H1 (cell line): ENCODE results near the gene CMSS1. TPM values are rescaled to one million over a fixed set of nuclear protein-coding genes. Genes with fewer than 3 reads are reported as not detected.

Experiments used
- CBX8 ChIP-seq: fragments of 300-800, 300-1000 bp; sonication (generic); IDR thresholded peaks from 2 replicates; pipeline ENCODE4 v1.7.1; 2016; ENCODE audit warnings: low read depth, low read length, borderline replicate concordance
- CHD7 ChIP-seq: fragments of 300-600 bp; sonication (generic); IDR thresholded peaks from 2 replicates; pipeline ENCODE4 v1.7.1; 2012; ENCODE audit warnings: low read length, moderate library complexity, mild to moderate bottlenecking, inconsistent platforms; ENCODE audit not compliant: insufficient replicate concordance
- CTCF ChIP-seq, 3 experiments: IDR thresholded peaks; 1 replicate in 2 of 3; 2 replicates in 1 of 3; pipeline versions ENCODE4 v1.5.1 to v1.6.1; 2011; ENCODE audit warnings: low read length in 3 of 3, mild to moderate bottlenecking in 3 of 3, inconsistent platforms in 2 of 3, low read depth in 1 of 3, moderate library complexity in 1 of 3; ENCODE audit not compliant: insufficient read depth in 1 of 3; ENCODE audit errors: control extremely low read depth in 1 of 3
- EP300 ChIP-seq, 2 experiments: IDR thresholded peaks; 1 replicate in 1 of 2; 2 replicates in 1 of 2; pipeline ENCODE4 v1.6.1; 2011 to 2012; ENCODE audit warnings: low read depth in 2 of 2, low read length in 2 of 2, mild to moderate bottlenecking in 2 of 2, borderline replicate concordance in 1 of 2, inconsistent platforms in 1 of 2, moderate library complexity in 1 of 2
- JUND ChIP-seq: IDR thresholded peaks from 2 replicates; pipeline ENCODE4 v1.6.1; 2011; ENCODE audit warnings: mild to moderate bottlenecking, improper control_type of control experiment, low read length
- NRF1 ChIP-seq: IDR thresholded peaks from 2 replicates; pipeline ENCODE4 v1.6.1; 2011; ENCODE audit warnings: mild to moderate bottlenecking, low read depth, low read length, improper control_type of control experiment
- TCF12 ChIP-seq: IDR thresholded peaks from 2 replicates; pipeline ENCODE4 v1.6.1; 2011; ENCODE audit warnings: low read depth, mild to moderate bottlenecking, low read length
- polyA plus RNA-seq, 7 experiments: library from polyadenylated mRNA; depleted of rRNA in 3 of 7; stranded (reverse) in 5 of 7; unstranded in 2 of 7; fragments of >200 nt in 5 of 7; fragments of 200-250 nt in 2 of 7; gene quantifications; 1 replicate in 5 of 7; 2 replicates in 1 of 7; 4 replicates in 1 of 7; pipeline versions ENCODE4 v1.2.1 to v1.2.3, GENCODE V29; 2011 to 2013; ENCODE audit warnings: missing spikeins in 2 of 7, mixed read lengths in 2 of 7
- total RNA-seq: library from RNA; stranded (reverse); fragmentation: NEBNext Ultra II Directional; extraction: Animal tissue kit (Norgen Biotek cat#: 25700); gene quantifications from 2 replicates; pipeline ENCODE4 v1.2.1, GENCODE V29; 2021

The CMSS1 gene
- total and polyA plus RNA-seq, 2 of the 8 experiments (the other 6 are each of a cell fraction or from before 2014, with no cell fraction given) = 15.2 to 75.1 TPM

DNA sequence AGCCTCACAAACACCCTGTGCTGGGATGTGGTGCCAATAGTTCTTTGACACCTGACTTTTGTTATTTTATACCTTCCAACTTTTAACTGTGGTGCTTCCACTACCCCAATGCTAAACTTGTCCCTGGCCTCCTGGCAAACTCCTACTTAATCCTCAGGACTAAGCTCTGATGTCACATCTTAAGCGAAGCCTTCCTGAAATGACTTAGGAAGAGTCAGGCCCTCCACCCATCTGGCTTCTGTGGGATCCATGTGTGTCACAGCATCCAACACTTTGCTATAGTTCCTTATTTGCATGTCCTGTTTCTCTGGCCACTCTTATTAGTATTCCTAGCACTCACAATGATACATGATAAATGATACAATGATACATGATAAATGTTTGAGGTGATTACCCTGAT lies 163.5 kb downstream of the CMSS1 start (continued):
- TF ChIP-seq EP300 (IDR thresholded peaks at IDR 0.05; ENCODE audit: borderline replicate concordance in 1 of 2, low read depth in 2 of 2, low read length in 2 of 2) (no peak), CTCF (IDR thresholded peaks at IDR 0.05; ENCODE audit: control extremely low read depth in 1 of 3, insufficient read depth in 1 of 3, low read depth in 1 of 3, low read length in 3 of 3) (no peak), TCF12 (no peak), CHD7 (no peak), JUND (no peak), NRF1 (no peak), CBX8 (no peak)
